Midbrain (tissue), 1 donor: ENCODE data around the gene IL21R.

ENCODE experiments used
- DNase-seq: peaks from one replicate; lab custom pipeline; 2025; lab: John Stamatoyannopoulos, UW

IL21R gene

GRCh38 chr16:27462846-27463682 lies 61.1 kb downstream of the IL21R start:
- no peak for DNase-seq

DNA sequence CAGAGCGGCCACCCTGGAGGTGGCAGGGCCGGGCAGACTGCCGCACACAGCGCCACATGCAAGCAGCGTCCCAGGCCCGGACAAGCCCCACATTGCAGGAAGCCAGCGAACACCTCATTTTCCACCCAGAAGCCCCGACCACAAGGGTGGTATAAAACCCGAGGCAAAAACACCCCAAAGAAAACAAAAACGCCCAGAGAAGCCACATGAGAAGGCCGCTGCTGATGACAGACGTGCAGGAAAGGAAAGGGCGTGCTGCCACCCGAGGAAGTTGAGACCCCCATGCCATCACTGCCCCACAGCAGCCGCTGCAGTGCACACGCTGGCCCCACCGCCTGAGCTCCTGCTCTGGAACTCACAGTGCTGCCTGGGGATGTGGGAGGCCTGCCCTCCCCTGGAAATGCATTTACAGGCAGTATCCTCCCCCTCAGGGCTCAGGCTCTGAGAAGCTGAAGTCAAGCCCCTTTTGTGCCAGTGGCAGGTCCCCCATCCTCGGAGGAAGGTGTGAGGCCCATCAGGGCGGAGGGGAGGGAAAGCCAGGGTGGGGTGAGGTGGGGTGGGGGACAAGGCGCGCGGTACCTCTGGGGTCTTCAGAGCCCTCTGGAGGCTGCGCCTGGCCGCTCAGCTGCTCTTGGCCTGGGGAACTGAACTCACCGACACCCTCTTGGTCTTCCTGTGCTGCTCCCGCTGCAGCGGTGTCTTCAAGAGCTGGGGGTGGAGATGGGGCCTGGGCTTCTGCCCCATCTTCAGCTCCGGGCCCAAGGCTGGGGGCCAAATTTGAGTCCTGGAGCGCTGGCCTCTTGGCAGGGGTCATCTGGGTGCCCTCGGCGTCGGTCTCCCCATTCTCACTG lies 62.0 kb downstream of the IL21R start:
- DNase-seq = no peak

DNA sequence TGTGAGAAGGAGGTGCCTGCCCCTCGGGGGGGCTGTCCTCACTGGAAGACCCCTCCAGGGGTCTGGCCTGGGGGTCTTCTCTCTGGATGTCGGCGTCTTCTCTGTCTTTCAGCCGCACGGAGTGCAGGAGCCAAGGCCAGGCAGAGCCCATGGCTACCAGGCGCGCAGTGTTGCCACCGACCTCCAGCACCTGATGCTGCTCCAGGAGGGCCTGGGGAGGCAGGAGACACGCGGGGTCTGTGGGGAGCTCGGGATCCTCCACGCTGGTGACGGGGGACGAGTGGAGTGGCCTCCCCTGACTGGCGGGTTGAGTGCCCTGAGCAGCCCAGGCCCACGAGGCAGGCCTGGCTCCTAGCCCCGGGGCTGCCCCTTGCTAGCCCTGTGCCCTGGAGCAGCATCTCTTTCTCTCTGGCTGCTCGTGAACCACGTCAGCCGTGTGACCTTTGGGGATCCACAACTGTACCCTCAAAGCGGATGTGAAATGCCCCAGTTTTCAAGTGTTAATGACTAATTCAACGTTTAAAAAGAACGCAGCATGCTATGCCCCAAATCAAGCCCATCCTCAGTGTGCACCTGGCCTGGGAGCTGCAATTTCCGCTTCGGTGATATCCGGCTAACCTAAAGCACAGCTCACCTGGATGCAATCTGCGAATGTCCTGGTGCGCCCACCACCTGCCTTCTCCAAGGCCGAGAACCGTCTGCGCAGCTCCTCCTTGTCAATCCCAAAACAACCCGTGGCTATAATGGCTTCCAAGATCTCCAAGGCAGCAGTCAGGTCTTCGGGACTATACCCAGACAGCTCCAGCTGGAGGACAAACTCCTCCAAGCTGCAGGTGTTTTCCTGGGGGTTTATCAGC lies 62.9 kb downstream of the IL21R start:
- no peak for DNase-seq

DNA sequence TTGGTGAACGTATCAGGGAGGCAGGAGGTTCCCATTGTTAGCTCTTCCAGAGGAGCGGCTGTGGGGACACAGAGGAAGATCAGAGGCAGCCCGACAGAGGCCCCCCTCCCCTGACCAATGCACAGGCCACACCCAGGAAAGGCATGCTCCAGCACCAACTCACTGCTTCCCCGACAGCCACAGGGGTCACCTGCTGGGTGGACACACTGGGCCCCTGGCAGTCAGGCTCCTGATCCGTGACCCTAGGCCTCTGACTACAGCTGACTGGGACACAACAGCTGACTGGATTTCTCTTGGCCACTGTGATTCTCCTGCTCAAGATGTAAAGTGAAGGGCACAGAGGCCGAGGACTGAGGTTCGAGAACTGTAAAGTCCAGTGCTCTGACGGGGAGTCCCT lies 63.5 kb downstream of the IL21R start:
- no peak for DNase-seq

GRCh38 chr16:27468941-27469531 lies 67.1 kb downstream of the IL21R start:
- no peak for DNase-seq

- DNase-seq = no peak
Measured at GRCh38 chr16:27470567-27471431, 68.8 kb downstream of the IL21R start.

GRCh38 chr16:27471661-27472060 lies 69.7 kb downstream of the IL21R start:
- DNase-seq = no peak

DNA sequence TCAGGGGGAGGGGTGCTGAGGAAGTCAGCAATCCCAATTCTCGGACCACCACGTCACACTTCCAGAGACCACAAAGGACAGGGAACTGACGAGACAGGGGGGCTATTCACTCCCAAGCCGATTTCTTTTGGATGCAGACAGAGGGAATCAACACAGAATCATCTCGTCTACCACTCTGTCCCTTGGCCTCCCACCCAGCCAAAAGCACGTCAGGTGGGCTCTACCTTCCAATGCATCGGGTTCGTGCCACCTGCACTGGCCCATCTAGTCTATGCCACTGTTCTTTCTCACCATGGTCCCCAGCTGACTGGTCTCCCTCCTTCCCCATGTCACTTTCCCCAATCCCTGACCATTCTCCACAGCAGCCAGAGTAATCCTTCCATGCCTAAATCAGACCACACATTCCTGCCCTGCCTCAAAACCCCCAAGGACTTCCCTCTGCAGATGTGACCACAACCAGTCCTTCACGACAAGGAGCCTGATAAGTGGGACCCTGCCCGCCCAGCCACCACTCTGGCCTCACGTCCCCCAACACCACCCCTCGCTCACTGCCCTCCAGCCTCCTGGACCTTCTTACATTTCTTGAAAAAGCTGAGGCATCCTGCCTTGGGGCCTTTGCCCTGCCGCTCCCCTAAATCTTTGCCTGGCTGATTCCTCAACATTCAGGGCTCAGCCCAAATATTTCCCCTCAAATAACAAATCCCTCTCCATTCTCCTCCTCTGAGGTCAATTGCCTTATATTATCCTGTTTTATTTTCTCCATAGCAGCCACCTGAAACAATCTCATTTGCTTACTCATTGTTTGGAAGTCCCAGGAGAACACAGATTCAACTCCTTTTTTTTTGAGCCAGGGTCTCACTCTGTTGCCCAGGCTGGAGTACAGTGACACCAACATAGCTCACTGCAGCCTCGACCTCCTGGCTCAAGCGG lies 70.4 kb downstream of the IL21R start:
- DNase-seq = no peak

DNA sequence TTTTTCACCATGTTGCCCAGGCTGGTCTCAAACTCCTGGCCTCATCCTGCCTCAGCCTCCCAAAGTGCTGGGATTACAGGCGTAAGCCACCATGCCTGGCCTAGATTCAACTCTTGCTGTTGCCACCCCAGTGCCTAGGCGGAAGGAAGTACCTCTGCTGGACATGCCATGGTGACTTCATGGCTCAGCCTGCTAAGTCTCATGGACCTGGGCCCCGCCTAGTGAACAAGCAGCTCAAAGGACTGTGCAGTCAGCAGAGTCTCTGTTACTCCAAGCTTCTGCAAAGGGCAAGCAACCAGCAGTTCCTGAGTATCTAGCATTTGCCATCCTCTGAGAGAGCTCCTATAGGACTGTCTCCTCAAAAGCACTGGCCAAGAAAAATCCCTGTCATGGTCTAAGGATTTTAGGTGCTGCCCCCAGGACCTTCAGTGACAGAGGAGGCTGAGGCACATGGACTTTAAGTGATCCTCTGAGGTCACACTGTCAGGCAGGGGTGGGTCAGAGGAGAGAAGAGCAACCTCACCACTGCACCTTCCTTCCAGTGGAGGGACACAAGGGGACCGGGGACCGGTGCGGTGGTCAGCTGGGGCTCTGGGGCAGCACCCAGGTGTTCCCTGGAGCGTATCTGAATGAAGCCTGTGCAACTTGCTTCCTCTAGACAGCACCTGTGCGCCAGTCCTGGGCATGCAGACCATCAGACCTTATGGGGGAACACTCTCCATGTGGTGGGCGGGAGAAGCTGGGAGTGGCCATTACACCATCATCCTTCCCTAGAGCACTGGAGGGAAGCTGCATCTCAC lies 71.3 kb downstream of the IL21R start:
- no peak for DNase-seq

- DNase-seq = no peak
Measured at GRCh38 chr16:27474041-27474440, 72.1 kb downstream of the IL21R start.

DNA sequence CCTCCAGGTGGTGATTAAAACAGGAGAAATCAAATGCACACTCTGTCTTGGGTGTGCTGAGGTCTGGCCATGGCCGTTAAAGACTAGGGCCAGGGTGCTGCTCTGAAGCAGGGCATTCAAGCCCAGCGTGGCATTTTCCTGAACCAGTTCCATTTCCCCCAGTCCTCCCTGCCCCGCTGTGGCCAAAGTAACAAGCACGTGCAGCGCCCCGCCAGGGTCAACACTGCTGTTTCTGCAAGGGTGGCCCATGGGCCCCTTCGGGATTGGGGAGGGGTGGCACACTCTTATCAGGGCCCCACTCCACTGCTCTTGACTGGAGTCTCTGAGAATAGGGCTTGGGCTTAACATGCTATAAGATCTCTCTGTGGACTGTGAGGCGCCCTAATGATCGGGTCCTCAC lies 72.9 kb downstream of the IL21R start:
- DNase-seq = no peak

DNA sequence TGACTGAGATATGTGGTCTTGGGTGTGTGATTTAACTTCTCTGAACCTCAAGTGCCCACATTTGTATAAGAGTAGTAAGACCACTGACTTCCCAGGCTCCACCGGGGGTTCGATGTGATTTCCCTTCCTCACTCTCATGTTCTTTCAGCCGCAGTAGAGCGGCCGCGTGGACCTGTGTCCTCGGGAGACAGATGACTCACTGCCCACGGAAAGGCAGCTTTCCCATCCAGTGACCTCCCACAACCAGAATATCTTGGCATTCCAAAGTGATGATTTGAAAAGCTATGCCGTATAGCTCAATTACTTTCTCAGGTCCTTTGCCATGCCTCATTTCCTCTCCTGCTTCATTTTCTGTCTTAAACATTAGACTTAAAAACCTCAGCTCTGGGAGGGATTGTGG lies 73.6 kb downstream of the IL21R start:
- DNase-seq = no peak

GRCh38 chr16:27476240-27476639 lies 74.3 kb downstream of the IL21R start:
- DNase-seq = no peak

DNA sequence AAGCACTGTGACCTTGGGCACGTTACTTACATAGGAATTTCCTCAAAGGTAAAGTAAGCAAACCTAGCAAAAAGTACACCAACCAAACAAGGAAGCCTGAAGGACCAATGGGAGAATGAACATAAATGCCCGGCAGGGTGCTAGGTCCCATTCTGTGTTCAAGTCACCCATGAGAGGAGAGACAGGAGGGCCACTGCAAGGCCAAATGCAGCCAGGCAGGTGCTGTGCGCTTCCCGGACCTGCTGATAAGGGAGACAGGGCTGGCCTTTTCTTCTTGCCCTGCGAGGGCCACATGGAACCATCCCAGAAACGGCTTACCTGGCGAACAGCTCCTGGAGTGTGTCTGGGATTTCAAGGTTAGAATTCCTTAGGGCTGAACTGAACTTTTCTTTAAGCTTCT lies 78.8 kb downstream of the IL21R start:
- DNase-seq = no peak

GRCh38 chr16:27481282-27481934 lies 79.4 kb downstream of the IL21R start:
- no peak for DNase-seq

GRCh38 chr16:27482397-27483087 lies 80.6 kb downstream of the IL21R start:
- no peak for DNase-seq

GRCh38 chr16:27483088-27483437 lies 81.1 kb downstream of the IL21R start:
- no peak for DNase-seq

- no peak for DNase-seq
Measured at GRCh38 chr16:27483624-27484023, 81.7 kb downstream of the IL21R start.
